GM23338 (cell line): ENCODE measurements around the gene WDR93. TPM values are rescaled to one million over a fixed set of nuclear protein-coding genes. Genes with fewer than 3 reads are reported as not detected.

ENCODE experiments used
- ATAC-seq: fragments of 200-7000 bp; cut with Tn5 transposase; 3 replicates; pipeline ENCODE4 v1.9.1; 2020
- DNase-seq: peaks from one replicate; pipeline ENCODE4 v3.0.0-alpha.2; 2015; ENCODE audit warnings: low spot score
- H2AFZ ChIP-seq: fragments of 200-600 bp; sonication (generic); 2 replicates; pipeline ENCODE4 v1.8.0; 2016; ENCODE audit warnings: antibody characterized with exemption, mild to moderate bottlenecking, moderate library complexity
- H3F3A ChIP-seq: fragments of 200-600 bp; sonication (generic); replicated peaks from 2 replicates; pipeline ENCODE4 v1.8.0; 2017; ENCODE audit warnings: antibody characterized with exemption, mixed run types, low read depth
- H3K27ac ChIP-seq: fragments of 200-600 bp; sonication (generic); 2 replicates; pipeline ENCODE4 v1.6.1; 2016; ENCODE audit warnings: low read depth
- H3K27me3 ChIP-seq: fragments of 200-600 bp; sonication (generic); 2 replicates; pipeline ENCODE4 v1.8.0; 2016; ENCODE audit warnings: mild to moderate bottlenecking, mixed run types, moderate library complexity; ENCODE audit not compliant: insufficient read depth
- H3K36me3 ChIP-seq: fragments of 200-600 bp; sonication (generic); 2 replicates; pipeline ENCODE4 v1.8.0; 2016; ENCODE audit warnings: mild to moderate bottlenecking; ENCODE audit not compliant: insufficient read depth
- H3K4me1 ChIP-seq: fragments of 200-600 bp; sonication (generic); 2 replicates; pipeline ENCODE4 v1.8.0; 2016; ENCODE audit warnings: mild to moderate bottlenecking, moderate library complexity; ENCODE audit not compliant: insufficient read depth
- H3K4me2 ChIP-seq: fragments of 200-600 bp; sonication (generic); 2 replicates; pipeline ENCODE4 v1.7.1; 2017; ENCODE audit warnings: mixed run types
- H3K4me3 ChIP-seq: fragments of 200-600 bp; sonication (generic); 2 replicates; pipeline ENCODE4 v1.6.1; 2016; ENCODE audit warnings: mixed run types
- H3K79me2 ChIP-seq: fragments of 200-600 bp; sonication (generic); replicated peaks from 2 replicates; pipeline ENCODE4 v1.8.0; 2017; ENCODE audit warnings: mild to moderate bottlenecking; ENCODE audit not compliant: insufficient read depth
- H3K9me2 ChIP-seq: fragments of 200-600 bp; sonication (generic); 2 replicates; pipeline ENCODE4 v1.8.0; 2017; ENCODE audit not compliant: insufficient read depth
- H4K20me1 ChIP-seq: fragments of 200-600 bp; sonication (generic); replicated peaks from 2 replicates; pipeline ENCODE4 v1.8.0; 2017; ENCODE audit warnings: mild to moderate bottlenecking; ENCODE audit not compliant: insufficient read depth
- H3K27ac Mint-ChIP-seq: 2 replicates; pipeline ENCODE4 v1.8.0; 2020; ENCODE audit warnings: inconsistent platforms, mild to moderate bottlenecking, moderate library complexity, mixed read lengths
- H3K27me3 Mint-ChIP-seq: 3 replicates; pipeline ENCODE4 v1.8.0; 2022; ENCODE audit warnings: low read depth, mild to moderate bottlenecking, moderate library complexity, mixed read lengths, inconsistent platforms; ENCODE audit not compliant: insufficient read depth, poor library complexity
- H3K36me3 Mint-ChIP-seq: 3 replicates; pipeline ENCODE4 v1.8.0; 2021; ENCODE audit warnings: low read depth, mild to moderate bottlenecking, inconsistent platforms, moderate library complexity, mixed read lengths
- H3K4me1 Mint-ChIP-seq: 3 replicates; pipeline ENCODE4 v1.8.0; 2020; ENCODE audit warnings: mild to moderate bottlenecking, inconsistent platforms, mixed read lengths
- H3K4me3 Mint-ChIP-seq: 3 replicates; pipeline ENCODE4 v1.8.0; 2021; ENCODE audit warnings: moderate library complexity, mild to moderate bottlenecking, inconsistent platforms, mixed read lengths
- H3K9me3 Mint-ChIP-seq: 3 replicates; pipeline ENCODE4 v1.8.0; 2020; ENCODE audit warnings: moderate library complexity, mild to moderate bottlenecking, inconsistent platforms, mixed read lengths
- CREB1 ChIP-seq: fragments of 250-450 bp; sonication (Bioruptor Pico); IDR thresholded peaks from 2 replicates; pipeline ENCODE4 v1.5.0; 2020; ENCODE audit warnings: low read depth, mild to moderate bottlenecking, moderate library complexity
- CTCF ChIP-seq, 2 experiments: fragments of 200-600 bp in 1 of 2; sonication (generic) in 1 of 2; conservative IDR thresholded peaks; 2 replicates each; pipeline versions ENCODE4 v1.5.1 to v1.6.1; 2016 to 2017; ENCODE audit warnings: antibody characterized with exemption in 2 of 2, low read depth in 2 of 2, mild to moderate bottlenecking in 2 of 2, moderate library complexity in 1 of 2
- ETS1 ChIP-seq: IDR thresholded peaks from 2 replicates; pipeline ENCODE4 v1.6.1; 2016; ENCODE audit warnings: antibody characterized with exemption
- EZH2 ChIP-seq: fragments of 200-600 bp; sonication (generic); IDR thresholded peaks from one replicate; pipeline ENCODE4 v1.8.0; 2017; ENCODE audit warnings: antibody characterized with exemption, mild to moderate bottlenecking, low read depth; ENCODE audit not compliant: unreplicated experiment
- EZH2phosphoT487 ChIP-seq: fragments of 200-600 bp; sonication (generic); IDR thresholded peaks from one replicate; pipeline ENCODE4 v1.8.1; 2018; ENCODE audit warnings: antibody characterized with exemption; ENCODE audit not compliant: unreplicated experiment
- JUNB ChIP-seq: IDR thresholded peaks from one replicate; pipeline ENCODE4 v1.6.1; 2016; ENCODE audit warnings: antibody characterized with exemption; ENCODE audit not compliant: unreplicated experiment
- NANOG ChIP-seq: IDR thresholded peaks from 2 replicates; pipeline ENCODE4 v1.6.1; 2016; ENCODE audit warnings: antibody characterized with exemption, borderline replicate concordance
- POLR2AphosphoS5 ChIP-seq: IDR thresholded peaks from 2 replicates; pipeline ENCODE4 v1.6.1; 2016; ENCODE audit warnings: antibody characterized with exemption, low read depth
- REST ChIP-seq: IDR thresholded peaks from one replicate; pipeline ENCODE4 v1.6.1; 2018; ENCODE audit warnings: antibody characterized with exemption; ENCODE audit not compliant: unreplicated experiment
- STAT1 ChIP-seq: IDR thresholded peaks from one replicate; pipeline ENCODE4 v1.6.1; 2016; ENCODE audit warnings: antibody characterized with exemption; ENCODE audit not compliant: unreplicated experiment
- ZNF114 ChIP-seq: fragments of 250-450 bp; sonication (Bioruptor Pico); IDR thresholded peaks from 2 replicates; pipeline ENCODE4 v1.5.0; 2020; ENCODE audit warnings: mild to moderate bottlenecking, moderate library complexity
- ZNF331 ChIP-seq: fragments of 250-450 bp; sonication (Bioruptor Pico); IDR thresholded peaks from 2 replicates; pipeline ENCODE4 v1.5.0; 2020; ENCODE audit warnings: low read depth, mild to moderate bottlenecking, moderate library complexity
- polyA plus RNA-seq: library from polyadenylated mRNA; unstranded; fragments of >200 nt; fragmentation: Nextera tagmentation; extraction: Ambion mirVana; gene quantifications from 2 replicates; pipeline ENCODE4 v1.2.1, GENCODE V29; 2016
- total RNA-seq: library from RNA; depleted of rRNA; stranded (reverse); fragments of >200 nt; shearing (Covaris generic); gene quantifications from 2 replicates; pipeline ENCODE4 v1.2.3, GENCODE V29; 2014

WDR93 gene
- total and polyA plus RNA-seq, 2 experiments from 2014 or later: 0.14 TPM; not detected in 1

GRCh38 chr15:89677381-89677780, 13.2 kb upstream of the WDR93 start:
- H3K27ac ChIP-seq: no peak overlapping the region
- H3K4me3 ChIP-seq: no peak overlapping the region
- TF ChIP-seq EZH2phosphoT487 (no peak), STAT1 (no peak), NANOG (no peak), EZH2 (no peak), CTCF (conservative IDR thresholded peaks at IDR 0.05; ENCODE audit: low read depth in 2 of 2) (no peak), ZNF331 (CRISPR knock-in tag) (no peak), REST (no peak)
- H3K4me2 ChIP-seq: no peak overlapping the region
- no peaks in the 10 kb centered on the region for H3K4me1 ChIP-seq
- H3K36me3 Mint-ChIP-seq: no peaks in the 10 kb centered on the region
- H3K4me3 Mint-ChIP-seq: no peak overlapping the region; the same call in 2 of the 3 replicates
- H3K4me1 Mint-ChIP-seq: peaks cover 10% of the 10 kb centered on the region; the same call in 2 of the 3 replicates
- no peaks in the 10 kb centered on the region for H3K9me3 Mint-ChIP-seq
- DNase-seq (no peak), ATAC-seq (no peak)
- no peaks in the 10 kb centered on the region for H3F3A ChIP-seq
- no peaks in the 10 kb centered on the region for H3K27me3 ChIP-seq
- no peaks in the 10 kb centered on the region for H3K9me2 ChIP-seq
- H3K36me3 ChIP-seq: no peaks in the 10 kb centered on the region
- no peak overlapping the region for H3K27ac Mint-ChIP-seq
- no peak overlapping the region for H2AFZ ChIP-seq
- no peaks in the 10 kb centered on the region for H3K79me2 ChIP-seq
- H3K27me3 Mint-ChIP-seq: peaks cover 14% of the 10 kb centered on the region
- H4K20me1 ChIP-seq: no peaks in the 10 kb centered on the region

GRCh38 chr15:89679212-89679611, 11.4 kb upstream of the WDR93 start, which contains the start of gene PLIN1:
TSS of gene PLIN1 (minus strand) at chr15:89679367. CDS start at chr15:89677489, 1,878 bp downstream.
- Mint-ChIP-seq H3K36me3 (no peaks in the 10 kb centered on the region), H3K4me1 (no peaks in the 10 kb centered on the region), H3K4me3 (no peak within 1 kb of the TSS), H3K9me3 (no peaks in the 10 kb centered on the region), H3K27ac (no peak within 1 kb of the TSS), H3K27me3 (peaks cover 11% of the 10 kb centered on the region)
- H4K20me1 ChIP-seq: no peaks in the 10 kb centered on the region; the same call in 1 of the 2 replicates
- no peak within 1 kb of the TSS for H3K4me3 ChIP-seq
- H3K36me3 ChIP-seq: no peaks in the 10 kb centered on the region
- H3K27me3 ChIP-seq: no peaks in the 10 kb centered on the region
- ATAC-seq: no peak
- no peak within 1 kb of the TSS for H3K27ac ChIP-seq
- no peaks in the 10 kb centered on the region for H3K4me1 ChIP-seq
- H3K79me2 ChIP-seq: no peaks in the 10 kb centered on the region
- no peaks in the 10 kb centered on the region for H3F3A ChIP-seq
- no peaks in the 10 kb centered on the region for H3K9me2 ChIP-seq
- DNase-seq: no peak
- H3K4me2 ChIP-seq: no peak within 1 kb of the TSS
- H2AFZ ChIP-seq: no peak within 1 kb of the TSS
- TF ChIP-seq EZH2phosphoT487 (no peak), JUNB (no peak), STAT1 (no peak), CTCF (conservative IDR thresholded peaks at IDR 0.05; ENCODE audit: low read depth in 2 of 2) (no peak), ETS1 (no peak), CREB1 (CRISPR knock-in tag) (no peak), NANOG (no peak), ZNF331 (CRISPR knock-in tag) (no peak), EZH2 (no peak), POLR2AphosphoS5 (no peak), ZNF114 (CRISPR knock-in tag) (no peak), REST (no peak)
